ENCODE data around the gene DYNC1I1. TPM values are rescaled to one million over a fixed set of nuclear protein-coding genes. Genes with fewer than 3 reads are reported as not detected.

DYNC1I1 gene
- total RNA-seq, 1 experiment from 2014 or later = 3.2 TPM

- H2BK12ac ChIP-seq (ENCODE audit: insufficient read length, low read depth, low read length) = no peak overlapping the region
- H2AFZ ChIP-seq (ENCODE audit: low read length) = no peak overlapping the region
- H3K4me1 ChIP-seq (ENCODE audit: insufficient read depth, low read length) = no peaks in the 10 kb centered on the region; the same call in 1 of the 2 replicates
- no peak overlapping the region for H3K18ac ChIP-seq (ENCODE audit: insufficient read length, low read depth, low read length)
- H3K9me3 ChIP-seq (ENCODE audit: control insufficient read depth, low read depth, low read length) = no peaks in the 10 kb centered on the region
- no peak overlapping the region for H2BK15ac ChIP-seq (ENCODE audit: low read depth, low read length)
- H2AK5ac ChIP-seq (ENCODE audit: insufficient read length, low read length) = no peak overlapping the region
- Mint-ChIP-seq H3K4me1 (peaks cover 12 to 14% of the 10 kb centered on the region in 2 experiments), H3K27me3 (ENCODE audit: low read depth) (peaks cover 55% of the 10 kb centered on the region), H3K27ac (no peak overlapping the region), H3K36me3 (ENCODE audit: insufficient read depth in 1 of 3, low read depth in 3 of 3) (no peaks in the 10 kb centered on the region), H3K4me3 (no peak overlapping the region), H3K9me3 (no peaks in the 10 kb centered on the region)
- no peak overlapping the region for H3K14ac ChIP-seq (ENCODE audit: insufficient read depth, low read length)
- H4K8ac ChIP-seq (replicated peaks; ENCODE audit: insufficient read length, low read depth, low read length) = no peak overlapping the region
- no peak overlapping the region for H3T11ph ChIP-seq (ENCODE audit: low read length)
- no peak overlapping the region for H3K27ac ChIP-seq (ENCODE audit: insufficient read length, low read depth, low read length)
- H4K91ac ChIP-seq (ENCODE audit: insufficient read length, low read depth, low read length) = no peak overlapping the region
- TF ChIP-seq CTCF (conservative IDR thresholded peaks at IDR 0.05) = no peak
- no peaks in the 10 kb centered on the region for H3K79me1 ChIP-seq (ENCODE audit: insufficient read depth, low read depth, low read length, poor library complexity, severe bottlenecking)
- no peak for DNase-seq
- H3K79me2 ChIP-seq (ENCODE audit: insufficient read depth, low read length) = no peaks in the 10 kb centered on the region
- H2BK20ac ChIP-seq (ENCODE audit: low read depth, low read length, poor library complexity, severe bottlenecking) = no peak overlapping the region
- no peak overlapping the region for H3K4ac ChIP-seq (ENCODE audit: low read depth, low read length)
- H3K23ac ChIP-seq (ENCODE audit: insufficient read length, low read depth, low read length) = no peak overlapping the region
- no peak overlapping the region for H3K56ac ChIP-seq (ENCODE audit: insufficient read length, low read depth, low read length)
- peaks cover 18% of the 10 kb centered on the region; the same call in 1 of the 2 replicates for H3K27me3 ChIP-seq (ENCODE audit: insufficient read depth, low read length)
- H3K9ac ChIP-seq (ENCODE audit: extremely low read depth, insufficient read length, low read length) = no peak overlapping the region
- H4K20me1 ChIP-seq (ENCODE audit: control insufficient read depth, insufficient read depth, insufficient read length) = no peaks in the 10 kb centered on the region
- WGBS (ENCODE audit: extremely low coverage, insufficient read length, low lambda C conversion rate) = no CpG with 5 or more reads among the region's 2 CpGs
- no peaks in the 10 kb centered on the region for H3K23me2 ChIP-seq (ENCODE audit: insufficient read length, low read depth, low read length, poor library complexity, severe bottlenecking)
- H3K4me2 ChIP-seq (ENCODE audit: insufficient read depth, insufficient read length, low read length) = no peak overlapping the region
- no peak overlapping the region for H4K5ac ChIP-seq (ENCODE audit: insufficient read length, low read depth, low read length)
- H2BK5ac ChIP-seq (ENCODE audit: insufficient read length, low read length) = no peak overlapping the region
- no peak overlapping the region for H2BK120ac ChIP-seq (ENCODE audit: low read depth, low read length, poor library complexity, severe bottlenecking)
Observed at GRCh38 chr7:95788884-95789283, 16.5 kb downstream of the DYNC1I1 start.
